ENCODE measurements around the gene KTN1.

The KTN1 gene

DNA sequence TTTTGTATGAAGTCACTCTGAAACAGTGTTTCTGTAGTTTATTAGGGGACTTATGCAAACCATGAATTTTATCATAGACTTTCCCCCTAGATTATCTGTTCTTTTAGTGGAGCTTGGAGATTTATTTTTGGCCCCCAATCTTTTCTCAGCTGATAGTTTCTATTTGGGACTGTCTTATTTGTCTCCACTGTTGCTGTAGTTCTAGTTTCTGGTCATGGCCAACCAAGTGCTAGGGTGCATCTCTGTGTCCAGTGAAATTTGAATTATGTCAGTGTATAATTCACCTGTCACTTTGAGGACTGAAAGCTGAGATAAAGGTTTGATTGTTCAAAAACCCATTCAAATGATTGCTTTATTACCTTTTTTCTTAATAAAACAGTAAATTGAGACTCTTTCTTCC, 61.3 kb downstream of the KTN1 start:
- no peak for DNase-seq (ENCODE audit: low read depth)
- H3K4me3 ChIP-seq (ENCODE audit: low read depth, low read length): no peak overlapping the region
- TF ChIP-seq, protein P1, sequence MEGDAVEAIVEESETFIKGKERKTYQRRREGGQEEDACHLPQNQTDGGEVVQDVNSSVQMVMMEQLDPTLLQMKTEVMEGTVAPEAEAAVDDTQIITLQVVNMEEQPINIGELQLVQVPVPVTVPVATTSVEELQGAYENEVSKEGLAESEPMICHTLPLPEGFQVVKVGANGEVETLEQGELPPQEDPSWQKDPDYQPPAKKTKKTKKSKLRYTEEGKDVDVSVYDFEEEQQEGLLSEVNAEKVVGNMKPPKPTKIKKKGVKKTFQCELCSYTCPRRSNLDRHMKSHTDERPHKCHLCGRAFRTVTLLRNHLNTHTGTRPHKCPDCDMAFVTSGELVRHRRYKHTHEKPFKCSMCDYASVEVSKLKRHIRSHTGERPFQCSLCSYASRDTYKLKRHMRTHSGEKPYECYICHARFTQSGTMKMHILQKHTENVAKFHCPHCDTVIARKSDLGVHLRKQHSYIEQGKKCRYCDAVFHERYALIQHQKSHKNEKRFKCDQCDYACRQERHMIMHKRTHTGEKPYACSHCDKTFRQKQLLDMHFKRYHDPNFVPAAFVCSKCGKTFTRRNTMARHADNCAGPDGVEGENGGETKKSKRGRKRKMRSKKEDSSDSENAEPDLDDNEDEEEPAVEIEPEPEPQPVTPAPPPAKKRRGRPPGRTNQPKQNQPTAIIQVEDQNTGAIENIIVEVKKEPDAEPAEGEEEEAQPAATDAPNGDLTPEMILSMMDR (IDR thresholded peaks at IDR 0.05; ENCODE audit: control insufficient read depth, extremely low read depth, insufficient read depth): no peak

DNA sequence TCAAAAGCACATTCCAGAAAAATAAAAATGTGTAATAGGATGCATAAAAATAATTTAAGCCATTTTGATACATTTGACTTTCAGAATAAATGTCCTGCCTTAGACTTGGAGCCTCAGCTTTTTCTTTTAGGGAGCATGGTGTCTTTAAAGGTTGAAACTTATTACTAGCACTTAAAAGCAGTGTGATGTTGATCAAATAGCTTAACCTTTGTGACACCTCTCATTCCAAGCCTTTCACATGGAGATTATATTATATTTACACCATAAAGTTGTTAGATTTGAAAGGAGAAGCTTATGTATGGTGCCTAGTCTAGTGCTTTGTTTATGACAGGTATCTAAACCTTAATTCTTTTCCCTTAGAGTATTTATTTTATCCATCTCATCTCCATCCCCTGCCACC, 61.9 kb downstream of the KTN1 start:
- DNase-seq (ENCODE audit: low read depth): no peak
- no peak overlapping the region for H3K4me3 ChIP-seq (ENCODE audit: low read depth, low read length)
- TF ChIP-seq, protein P1 (IDR thresholded peaks at IDR 0.05; ENCODE audit: control insufficient read depth, extremely low read depth, insufficient read depth): no peak

DNA sequence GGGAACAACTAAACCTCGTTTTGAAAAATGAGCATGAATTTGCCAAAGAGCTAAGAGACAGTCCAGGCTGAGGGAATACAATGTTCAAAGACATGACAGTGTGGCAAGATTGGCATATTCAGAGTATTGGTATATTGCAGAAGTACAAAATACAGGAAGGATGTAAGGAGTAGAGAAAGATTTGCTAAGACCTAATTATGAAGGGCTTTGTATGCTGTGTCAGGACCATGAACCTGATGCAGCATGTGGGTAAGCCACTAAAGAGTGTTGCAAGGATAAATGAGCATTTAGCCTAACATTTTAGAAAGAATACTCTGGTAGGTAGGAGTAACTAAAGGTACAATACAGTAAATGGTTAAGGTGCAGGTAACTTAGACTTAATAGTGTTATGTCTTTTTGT, 65.1 kb downstream of the KTN1 start:
- TF ChIP-seq, protein P1 (IDR thresholded peaks at IDR 0.05; ENCODE audit: control insufficient read depth, extremely low read depth, insufficient read depth): no peak
- DNase-seq (ENCODE audit: low read depth): no peak
- H3K4me3 ChIP-seq (ENCODE audit: low read depth, low read length): no peak overlapping the region

DNA sequence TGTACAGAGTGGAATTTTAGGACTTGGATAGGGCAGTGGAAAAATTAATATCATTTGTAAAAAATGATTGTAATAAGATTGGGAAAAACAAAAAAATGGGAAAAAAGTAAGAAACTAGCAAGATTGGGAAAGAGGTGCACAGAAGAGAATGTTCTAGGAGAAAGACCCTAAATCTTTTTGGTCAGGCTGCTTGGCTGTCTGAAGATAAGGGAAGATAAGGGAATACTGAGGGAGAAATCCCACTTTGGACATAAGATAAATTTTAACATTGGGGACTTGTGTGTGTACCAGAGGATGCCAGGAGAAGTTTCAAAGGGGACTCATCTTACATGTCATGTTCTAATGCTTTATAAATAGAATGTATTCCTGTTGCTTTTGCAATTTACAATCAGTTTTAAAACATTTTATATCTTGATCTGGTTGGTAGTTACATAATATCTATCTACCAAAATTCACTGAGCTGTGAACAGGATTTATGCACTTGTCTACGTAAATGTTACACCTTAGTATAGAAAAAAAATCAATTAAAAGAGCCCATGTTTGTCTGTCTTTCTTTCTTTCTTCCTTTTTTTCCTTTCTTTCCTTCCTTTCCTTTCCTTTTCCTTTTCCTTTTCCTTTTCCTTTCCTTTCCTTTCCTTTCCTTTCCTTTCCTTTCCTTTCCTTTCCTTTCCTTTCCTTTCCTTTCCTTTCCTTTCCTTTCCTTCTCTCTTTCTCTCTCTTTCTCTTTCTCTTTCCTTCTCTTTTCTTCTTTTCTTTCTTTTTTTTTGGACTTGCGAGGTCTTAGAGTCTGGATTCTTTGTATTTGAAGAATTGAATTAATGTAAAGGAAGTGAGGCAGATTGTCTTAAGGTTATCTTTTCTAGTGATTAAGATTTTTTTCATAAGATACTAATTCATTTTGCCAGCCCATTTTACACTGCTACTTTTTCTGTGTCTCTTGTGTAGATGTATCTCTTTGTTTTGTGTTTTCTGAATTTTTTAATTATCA, 66.1 kb downstream of the KTN1 start:
- TF ChIP-seq, protein P1 (IDR thresholded peaks at IDR 0.05; ENCODE audit: control insufficient read depth, extremely low read depth, insufficient read depth): no peak
- no peak for DNase-seq (ENCODE audit: low read depth)
- no peak overlapping the region for H3K4me3 ChIP-seq (ENCODE audit: low read depth, low read length)

DNA sequence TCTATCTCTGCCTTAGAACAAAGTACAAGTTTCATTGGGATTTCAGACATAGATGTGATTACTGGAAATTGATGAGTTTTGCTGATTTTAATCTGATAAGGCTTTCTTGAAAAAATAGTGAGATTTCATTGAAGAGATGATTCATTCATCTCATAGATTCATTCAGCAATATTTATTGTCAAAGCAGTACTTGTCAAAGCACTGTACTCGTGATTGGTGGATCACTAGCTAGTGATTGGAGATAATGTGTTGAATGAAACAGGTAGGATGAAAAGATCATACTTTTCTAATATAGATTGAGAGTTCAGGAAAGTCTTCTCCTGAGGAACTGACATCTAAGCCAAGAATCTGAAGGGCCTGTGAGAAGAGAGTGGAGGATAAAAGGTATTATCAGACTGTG, 71.0 kb downstream of the KTN1 start:
- DNase-seq (ENCODE audit: low read depth): no peak
- TF ChIP-seq, protein P1 (IDR thresholded peaks at IDR 0.05; ENCODE audit: control insufficient read depth, extremely low read depth, insufficient read depth): no peak
- no peak overlapping the region for H3K4me3 ChIP-seq (ENCODE audit: low read depth, low read length)

DNA sequence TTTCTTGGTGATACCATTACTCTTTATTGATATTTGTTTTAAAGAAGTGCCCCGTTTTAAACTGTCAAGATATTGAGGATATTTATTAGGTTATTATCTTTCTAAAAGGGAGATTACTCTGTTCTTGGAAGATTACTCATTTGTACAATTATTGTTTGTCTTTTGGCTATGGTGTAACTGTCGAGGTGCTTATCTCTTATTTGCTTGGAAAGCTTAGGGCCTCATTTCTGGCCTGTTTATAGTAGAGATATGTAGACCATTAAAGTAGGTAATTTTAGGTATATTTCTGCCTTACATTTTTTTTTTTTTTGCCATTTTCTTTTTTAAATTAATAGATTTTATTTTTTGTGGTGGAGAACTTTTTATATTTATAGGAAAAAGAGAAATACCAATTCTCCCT, 74.2 kb downstream of the KTN1 start:
- DNase-seq (ENCODE audit: low read depth): peak; percentile 56
- no peak overlapping the region for H3K4me3 ChIP-seq (ENCODE audit: low read depth, low read length)
- TF ChIP-seq, protein P1 (IDR thresholded peaks at IDR 0.05; ENCODE audit: control insufficient read depth, extremely low read depth, insufficient read depth): no peak

All from LNCaP clone FGC (cell line).